Measurements from ENCODE around the gene CFAP221. TPM values are rescaled to one million over a fixed set of nuclear protein-coding genes. Genes with fewer than 3 reads are reported as not detected.
"Not testable (repeated sequence)": the region's sequence is repeated elsewhere in the genome, so short reads cannot be mapped to it uniquely, and the experiment has no call there.

CFAP221 gene
- polyA plus RNA-seq, 4 donors, result 18.6 to 36.9 (median 24.9) TPM

DNA sequence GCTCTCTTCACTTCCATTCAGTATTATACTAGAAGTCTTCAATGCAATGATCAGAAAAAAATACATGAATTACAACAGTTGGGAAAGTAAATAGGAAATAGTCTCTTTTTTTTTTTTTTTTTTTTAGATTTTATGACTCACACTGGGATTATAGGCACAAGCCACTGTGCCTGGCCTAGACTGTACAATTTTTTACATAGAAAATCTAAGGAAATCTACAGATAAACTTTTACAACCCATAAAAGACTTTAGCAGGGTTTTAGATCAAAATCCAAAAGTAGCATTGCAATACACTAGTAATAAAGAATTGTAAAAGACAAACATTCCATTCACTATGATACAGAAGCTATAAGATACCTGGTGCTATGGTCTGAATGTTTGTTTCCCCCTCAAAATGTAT lies 39.0 kb downstream of the CFAP221 start:
- no peak for DNase-seq (ENCODE audit: low read depth in 4 of 4, low spot score in 2 of 4)

DNA sequence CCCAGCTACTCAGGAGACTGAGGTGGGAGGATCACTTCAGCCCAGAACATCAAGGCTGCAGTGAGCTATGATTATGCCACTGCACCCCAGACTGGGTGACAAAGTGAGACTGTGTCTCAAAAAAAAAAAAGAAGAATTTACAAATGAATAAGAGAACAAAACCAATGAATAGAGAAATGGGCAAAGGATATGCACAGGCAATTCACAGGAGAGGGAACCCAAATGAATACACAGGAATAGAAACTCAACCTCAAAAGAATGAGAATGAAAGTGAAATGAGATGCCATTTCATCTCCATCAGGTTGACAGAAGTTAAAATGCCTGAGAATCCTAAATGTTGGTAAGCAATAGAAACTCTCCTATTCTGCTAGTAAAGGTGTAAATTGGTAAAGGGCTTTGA lies 40.2 kb downstream of the CFAP221 start:
- DNase-seq (ENCODE audit: low read depth in 4 of 4, low spot score in 2 of 4), result no peak

DNA sequence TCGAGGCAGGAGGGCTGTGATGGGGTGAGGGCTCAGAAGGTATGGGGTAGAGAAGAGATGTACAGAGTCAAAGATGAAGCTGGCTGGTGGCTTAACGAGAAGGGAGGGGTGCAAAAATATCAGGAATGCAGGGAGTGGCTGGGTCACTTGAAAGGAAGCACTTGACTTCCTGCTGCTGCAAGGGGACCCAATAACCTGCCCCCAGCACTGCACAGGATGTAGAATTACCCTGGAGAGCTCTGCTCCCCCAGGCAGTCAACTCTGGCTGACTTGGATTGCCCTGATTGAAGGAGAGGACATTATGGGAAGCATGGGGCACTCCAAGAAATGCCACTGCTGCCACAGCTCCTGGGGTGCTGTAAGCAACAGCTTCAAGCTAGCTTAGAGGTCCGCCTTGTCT lies 41.8 kb downstream of the CFAP221 start:
- no peak for DNase-seq (ENCODE audit: low read depth in 4 of 4, low spot score in 2 of 4)

DNA sequence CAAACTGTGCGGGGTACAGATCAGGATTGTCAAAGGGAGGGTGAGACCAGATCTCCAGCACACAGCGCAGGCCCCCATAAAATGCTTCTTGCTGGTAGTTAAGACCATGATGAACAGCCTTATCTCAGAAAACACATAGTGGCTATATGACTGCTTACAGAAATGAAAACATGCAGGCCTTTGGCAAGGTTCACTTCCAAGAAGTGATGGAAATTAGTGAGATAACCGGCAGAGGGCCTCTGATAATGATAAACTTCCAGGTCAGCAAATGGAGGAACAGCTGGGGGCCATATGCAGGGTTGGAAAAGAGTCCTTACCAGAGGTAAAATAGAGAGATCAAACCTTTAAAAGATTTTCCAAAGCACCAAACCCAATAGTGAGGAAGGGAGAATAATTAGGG lies 46.6 kb downstream of the CFAP221 start:
- no peak for DNase-seq (ENCODE audit: low read depth in 4 of 4, low spot score in 2 of 4)

DNA sequence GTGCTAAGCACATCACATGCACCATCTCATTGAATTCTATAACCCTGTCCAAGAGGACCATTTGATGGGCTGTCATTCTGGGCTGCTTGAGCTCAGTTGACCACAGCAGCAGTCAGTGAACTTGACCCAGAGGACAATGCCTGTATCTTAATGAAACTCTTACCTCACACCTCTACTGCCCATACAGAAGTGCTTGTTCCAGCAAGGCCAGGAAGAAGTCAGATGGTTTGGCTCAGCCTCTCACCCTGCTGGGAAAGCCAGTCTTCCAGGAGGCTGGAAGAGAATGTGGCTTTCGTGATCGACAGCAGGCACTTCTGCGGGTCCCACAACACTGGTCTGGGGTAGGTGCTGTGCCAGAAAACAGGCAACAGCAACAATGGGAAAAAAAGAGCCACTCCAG lies 47.3 kb downstream of the CFAP221 start:
- no peak for DNase-seq (ENCODE audit: low read depth in 4 of 4, low spot score in 2 of 4)

DNA sequence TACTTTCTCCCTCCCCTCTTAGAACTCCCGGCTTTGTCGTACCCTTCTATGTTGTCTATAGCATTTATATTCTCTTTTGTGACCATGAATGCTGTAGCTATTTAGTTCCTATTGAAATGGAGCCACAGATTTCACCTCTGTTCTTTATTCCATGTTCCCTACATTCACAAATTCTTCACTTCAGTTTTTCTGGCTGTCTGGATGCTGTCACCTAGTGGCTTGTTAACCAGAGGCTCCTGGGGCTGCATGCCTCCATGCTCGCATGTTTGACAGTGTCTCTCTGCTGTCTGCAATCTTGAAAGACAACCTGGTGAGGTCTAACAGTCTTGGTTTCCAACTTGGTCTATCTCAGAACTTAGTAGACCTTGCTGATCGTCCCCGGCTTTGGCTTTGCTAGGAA lies 48.2 kb downstream of the CFAP221 start:
- DNase-seq (ENCODE audit: low read depth in 4 of 4, low spot score in 2 of 4), result no peak

DNA sequence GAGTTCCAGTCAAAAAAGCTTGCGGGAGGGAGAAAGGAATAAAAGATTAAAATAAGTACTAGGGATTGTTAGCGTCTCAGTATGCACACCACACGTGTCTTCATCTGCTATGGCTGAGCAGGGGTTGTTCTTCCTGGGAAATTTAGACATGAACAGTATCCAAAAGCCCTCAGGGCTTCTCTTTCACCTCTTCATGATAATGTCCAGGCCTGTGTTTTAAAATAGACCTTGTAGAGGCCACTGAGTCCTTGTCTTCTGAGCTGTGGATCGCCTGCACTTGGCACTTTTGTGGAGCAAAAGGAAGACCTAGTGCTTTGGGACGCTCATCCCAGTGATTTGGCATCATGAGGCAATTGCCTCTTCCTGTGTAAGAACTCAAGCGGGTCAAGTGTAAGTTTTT lies 52.4 kb downstream of the CFAP221 start:
- DNase-seq (ENCODE audit: low read depth in 4 of 4, low spot score in 2 of 4), result no peak

DNA sequence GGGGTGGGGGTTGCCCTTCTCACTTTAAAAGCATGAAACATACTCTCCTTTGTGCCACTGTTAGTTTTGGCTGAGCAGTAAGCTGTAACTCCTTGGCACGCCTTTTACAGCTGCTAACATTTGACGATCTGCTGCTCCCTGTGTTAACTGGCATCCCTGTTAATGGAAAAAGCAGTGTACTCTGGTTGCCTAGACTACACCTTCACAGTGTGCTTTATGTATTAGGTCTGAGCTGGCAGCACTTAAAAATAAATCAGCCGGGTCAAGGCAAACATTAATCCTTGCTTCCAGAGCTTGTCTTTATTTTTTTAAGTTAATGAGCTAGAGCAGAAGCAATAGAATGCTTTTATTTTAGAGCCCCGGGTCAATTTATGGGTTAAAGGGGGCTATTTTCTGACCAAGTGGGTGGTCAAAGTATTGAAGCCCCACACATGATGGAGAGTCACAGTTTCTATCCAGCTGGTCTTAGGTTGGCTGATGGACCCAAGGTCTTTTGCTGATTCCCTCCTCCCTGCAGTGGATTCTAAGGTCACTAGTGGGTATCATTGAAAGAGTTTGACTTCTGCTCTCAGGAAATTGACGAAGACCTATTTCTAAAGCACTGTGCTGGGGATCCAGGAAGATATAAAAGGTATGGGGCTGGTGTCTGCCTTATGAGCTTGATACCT lies 54.5 kb downstream of the CFAP221 start:
- DNase-seq (ENCODE audit: low read depth in 4 of 4, low spot score in 2 of 4), result peak; percentile 39 to 72 (median 58)

DNA sequence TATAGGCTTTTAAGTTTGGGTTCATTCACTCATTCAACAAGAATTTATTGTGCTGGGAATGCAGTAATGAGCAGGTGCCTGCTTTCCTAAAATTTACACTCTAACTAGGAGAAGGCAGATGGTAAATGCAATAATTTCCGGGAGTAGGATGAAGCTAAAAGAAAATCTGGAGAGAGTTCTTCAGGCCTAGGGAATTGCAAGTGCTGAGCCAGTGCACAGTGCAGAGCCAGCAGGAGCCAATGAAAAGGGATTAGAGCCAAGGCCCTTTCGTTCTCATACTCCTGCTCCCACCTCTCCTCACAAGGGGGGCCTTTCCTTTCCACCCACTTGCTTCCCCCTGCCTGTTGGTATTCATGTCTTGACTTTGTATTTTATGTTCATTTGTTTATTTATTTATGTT lies 55.1 kb downstream of the CFAP221 start:
- DNase-seq (ENCODE audit: low read depth in 4 of 4, low spot score in 2 of 4), result no peak

DNA sequence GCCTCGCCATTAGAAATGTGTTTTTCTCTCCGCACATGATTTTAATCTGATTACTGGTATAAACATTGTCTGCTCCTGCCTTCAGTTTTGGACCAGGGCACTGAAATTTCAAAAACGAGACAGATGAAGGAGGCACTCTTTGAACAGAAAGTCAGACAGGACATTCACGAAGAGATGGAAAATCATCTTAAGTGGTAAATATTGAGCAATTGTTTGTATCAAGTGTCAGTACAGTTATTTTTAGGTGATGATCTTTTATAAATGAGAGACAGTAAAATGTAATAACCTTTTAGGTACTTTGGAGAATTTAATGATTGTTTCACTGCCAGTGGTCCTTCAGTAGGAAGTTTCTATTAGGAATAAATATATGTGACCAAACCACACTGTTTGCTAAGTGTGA lies 60.8 kb downstream of the CFAP221 start:
- DNase-seq (ENCODE audit: low read depth in 4 of 4, low spot score in 2 of 4), result no peak

DNA sequence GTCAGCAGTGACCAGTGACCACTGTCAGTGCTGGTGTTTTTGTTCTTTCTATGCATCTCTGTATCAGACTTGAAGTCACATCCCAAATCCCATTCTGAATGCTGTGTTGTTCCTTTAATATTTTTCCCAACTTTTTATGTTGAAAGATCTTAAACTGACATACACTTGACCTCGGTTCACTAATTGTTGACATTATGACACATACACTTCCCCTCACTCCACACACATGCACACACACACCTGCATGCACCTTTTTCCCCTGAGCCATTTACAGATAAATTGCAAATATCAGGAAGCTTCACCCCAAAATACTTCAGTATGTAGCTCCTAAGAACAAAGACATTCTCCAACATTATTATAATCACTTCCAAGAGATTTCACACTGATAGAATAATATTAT lies 62.4 kb downstream of the CFAP221 start:
- no peak for DNase-seq (ENCODE audit: low read depth in 4 of 4, low spot score in 2 of 4)

DNA sequence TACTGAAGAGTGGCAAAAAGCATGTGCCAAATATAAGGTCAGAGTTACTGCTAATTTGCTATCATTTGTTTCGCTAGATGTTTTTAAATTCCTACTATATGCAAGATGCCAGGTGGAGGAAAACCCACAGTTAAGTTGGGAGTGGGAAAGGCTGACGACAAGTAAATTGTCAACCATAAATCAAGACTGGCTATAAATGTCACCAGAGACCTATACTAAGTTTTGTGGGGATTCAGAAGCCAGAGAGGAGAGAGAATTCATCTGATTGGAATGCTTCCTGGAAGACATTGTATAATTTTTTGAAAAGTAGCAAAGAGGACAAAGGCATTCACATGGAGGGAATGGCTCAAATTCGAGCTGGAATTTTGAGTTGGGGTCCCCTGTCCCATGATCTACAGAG lies 64.3 kb downstream of the CFAP221 start:
- DNase-seq (ENCODE audit: low read depth in 4 of 4, low spot score in 2 of 4), result no peak

DNA sequence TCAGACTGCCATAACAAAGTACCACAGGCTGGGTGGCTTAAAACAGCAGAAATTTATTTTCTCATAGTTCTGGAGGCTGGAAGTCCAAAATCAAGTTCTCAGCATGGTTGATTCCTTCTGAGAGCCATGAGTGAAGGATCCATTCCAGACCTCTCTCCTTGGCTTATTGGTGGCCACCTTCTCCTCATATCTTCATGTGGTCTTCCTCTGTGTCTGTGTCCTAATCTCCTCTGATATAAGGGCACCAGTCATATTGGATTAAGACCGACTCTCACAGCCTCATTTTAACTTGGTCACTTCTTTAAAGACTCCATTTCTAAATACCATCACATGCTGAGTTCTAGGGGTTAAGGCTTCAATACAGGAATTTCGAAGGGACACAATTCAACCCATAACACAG lies 65.1 kb downstream of the CFAP221 start:
- DNase-seq (ENCODE audit: low read depth in 4 of 4, low spot score in 2 of 4), result no peak

DNA sequence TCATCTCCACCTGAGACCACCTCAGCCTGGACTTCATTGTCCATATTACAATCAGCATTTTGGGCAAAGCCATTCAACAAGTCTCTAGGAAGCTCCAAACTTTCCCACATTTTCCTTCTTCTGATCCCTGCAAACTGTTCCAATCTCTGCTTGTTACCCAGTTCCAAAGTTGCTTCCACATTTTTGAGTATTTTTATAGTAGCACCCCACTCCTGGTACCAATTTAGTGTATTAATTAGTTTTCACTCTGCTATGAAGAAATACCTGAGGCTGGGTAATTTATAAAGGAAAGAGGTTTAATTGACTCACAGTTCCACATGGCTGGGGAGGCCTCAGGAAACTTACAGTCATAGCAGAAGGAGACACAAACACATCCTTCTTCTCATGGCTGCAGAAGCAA lies 69.9 kb downstream of the CFAP221 start:
- DNase-seq (ENCODE audit: low read depth in 4 of 4, low spot score in 2 of 4), result not testable (repeated sequence)

DNA sequence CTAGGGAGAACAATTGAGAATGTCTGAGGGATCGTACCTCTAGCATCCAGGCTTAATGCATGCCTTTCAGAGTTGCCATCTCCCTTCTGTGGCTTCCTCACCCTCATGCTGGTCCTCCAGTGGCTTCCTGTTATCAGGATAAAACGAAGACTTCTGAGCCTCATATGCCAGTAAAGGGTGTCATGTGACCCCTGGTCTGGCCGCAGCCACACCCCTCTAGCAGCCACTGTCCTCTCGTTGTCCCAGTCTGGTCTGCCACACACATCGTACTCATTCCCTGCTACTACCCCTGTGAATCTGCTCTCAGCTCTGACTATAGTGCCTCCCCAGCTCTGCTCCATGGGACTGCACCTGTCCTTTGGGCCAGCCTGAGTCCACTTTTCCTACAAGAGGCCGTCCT lies 72.2 kb downstream of the CFAP221 start:
- DNase-seq (ENCODE audit: low read depth in 4 of 4, low spot score in 2 of 4), result no peak

DNA sequence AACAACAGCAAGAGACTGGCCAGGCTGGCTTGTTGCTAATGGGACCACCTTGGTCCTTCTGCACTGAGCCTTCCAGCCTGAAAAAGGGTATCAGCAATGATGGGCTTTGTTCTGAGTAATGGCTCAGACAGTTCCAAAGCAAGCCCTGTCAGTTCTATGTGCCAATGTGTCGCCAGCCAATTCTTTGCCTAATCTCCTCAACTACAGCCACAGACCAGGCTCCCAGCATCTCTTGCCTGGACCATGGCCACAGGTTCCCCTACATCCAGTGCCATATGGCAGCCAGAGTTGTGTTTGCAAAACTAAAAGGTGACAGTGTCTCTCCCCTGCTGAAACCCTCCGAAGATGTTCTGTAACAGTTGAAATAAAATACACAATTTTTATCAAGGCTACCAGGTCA lies 73.2 kb downstream of the CFAP221 start:
- no peak for DNase-seq (ENCODE audit: low read depth in 4 of 4, low spot score in 2 of 4)

DNA sequence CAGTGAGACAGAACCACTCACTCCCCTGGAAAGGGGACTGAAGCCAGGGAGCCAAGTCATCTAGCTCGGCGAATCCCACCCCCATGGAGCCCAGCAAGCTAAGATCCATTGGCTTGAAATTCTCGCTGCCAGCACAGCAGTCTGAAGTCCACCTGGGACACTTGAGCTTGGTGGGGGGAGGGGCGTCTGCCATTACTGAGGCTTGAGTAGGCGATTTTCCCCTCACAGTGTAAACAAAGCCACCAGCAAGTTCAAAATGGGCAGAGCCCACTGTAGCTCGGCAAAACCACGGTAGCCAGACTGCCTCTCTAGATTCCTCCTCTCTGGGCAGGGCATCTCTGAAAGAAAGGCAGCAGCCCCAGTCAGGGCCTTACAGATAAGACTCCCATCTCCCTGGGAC lies 74.5 kb downstream of the CFAP221 start:
- DNase-seq (ENCODE audit: low read depth in 4 of 4, low spot score in 2 of 4), result not testable (repeated sequence)

DNA sequence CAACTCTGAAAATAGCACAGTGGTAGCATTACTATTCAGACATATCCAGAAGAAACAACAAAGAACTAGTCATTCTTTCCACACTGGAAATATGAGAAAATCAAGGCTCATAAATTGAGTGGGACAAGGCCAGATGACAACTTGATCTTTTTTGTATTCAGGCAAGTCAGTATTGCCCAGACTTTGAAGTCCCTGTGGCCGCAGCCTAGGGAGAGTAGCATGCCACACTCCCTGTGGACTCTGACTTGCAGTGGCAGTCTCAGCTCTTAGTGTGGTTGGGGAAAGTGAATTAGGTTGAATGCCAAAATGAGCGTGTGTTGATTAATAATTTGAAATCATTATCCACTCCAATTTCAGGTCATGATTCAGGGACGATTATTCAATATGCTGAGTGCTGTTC lies 81.0 kb downstream of the CFAP221 start:
- no peak for DNase-seq (ENCODE audit: low read depth in 4 of 4, low spot score in 2 of 4)

DNA sequence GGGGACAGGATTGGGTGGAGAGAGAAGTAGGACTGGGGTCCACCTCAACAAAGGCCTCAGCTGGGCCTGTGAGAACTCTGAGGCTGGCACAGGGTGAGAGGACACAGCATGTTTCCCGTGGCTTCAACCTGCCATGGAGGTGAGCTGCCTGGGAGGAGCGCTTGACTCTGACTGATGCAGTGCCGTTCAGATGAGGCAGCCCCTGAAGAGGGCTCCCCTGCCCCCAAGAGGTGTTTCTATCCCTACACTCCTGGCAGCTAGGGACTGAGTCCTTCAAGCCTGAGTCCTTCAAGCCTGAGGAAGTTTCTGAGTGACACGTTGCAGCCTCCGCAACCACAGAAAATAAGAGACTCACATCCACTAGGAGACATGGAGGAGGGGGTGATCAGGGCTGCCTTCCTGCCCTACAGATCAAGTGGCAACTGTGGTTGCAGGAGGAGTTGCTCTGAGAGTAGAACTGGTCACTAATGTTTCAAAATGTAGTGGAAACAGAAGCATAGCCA lies 85.1 kb downstream of the CFAP221 start:
- no peak for DNase-seq (ENCODE audit: low read depth in 4 of 4, low spot score in 2 of 4)

DNA sequence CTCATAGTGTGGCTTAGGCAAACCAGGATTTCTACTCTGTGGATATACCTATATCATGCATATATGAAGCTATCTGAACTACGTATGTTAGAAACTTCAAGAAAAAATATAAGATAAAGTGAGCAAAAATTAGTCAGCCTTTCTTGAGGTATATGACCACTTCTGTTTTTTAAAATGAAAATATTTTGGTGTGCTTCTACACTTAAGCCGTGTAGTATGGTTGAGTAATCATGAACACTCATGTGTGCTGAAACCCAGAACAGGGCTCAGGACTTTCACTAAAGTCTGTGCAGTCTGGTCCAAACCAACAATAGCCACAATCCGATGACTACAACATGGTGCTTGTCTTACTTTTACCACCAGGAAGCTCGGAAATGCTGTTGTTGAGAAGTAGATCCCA lies 85.9 kb downstream of the CFAP221 start:
- no peak for DNase-seq (ENCODE audit: low read depth in 4 of 4, low spot score in 2 of 4)

DNA sequence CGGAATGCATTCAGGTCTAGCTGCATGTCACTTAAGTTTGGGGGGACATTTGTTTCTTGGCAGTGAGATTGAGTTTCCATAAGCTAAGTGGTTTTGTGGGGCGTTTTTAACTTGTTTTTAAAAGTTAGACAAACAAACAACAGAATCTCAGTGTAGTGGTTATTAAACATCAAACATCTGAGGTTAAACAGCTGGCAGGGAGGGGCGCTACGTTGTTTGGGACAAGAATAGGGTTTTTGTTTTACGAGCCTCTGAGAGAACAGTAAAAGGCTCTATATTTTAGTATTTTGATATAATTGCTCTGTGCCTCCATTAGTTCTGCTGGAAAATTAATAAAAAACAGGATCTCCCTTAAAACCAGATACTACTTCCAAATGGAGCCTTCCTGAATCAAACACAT lies 93.1 kb downstream of the CFAP221 start:
- DNase-seq (ENCODE audit: low read depth in 4 of 4, low spot score in 2 of 4), result no peak

DNA sequence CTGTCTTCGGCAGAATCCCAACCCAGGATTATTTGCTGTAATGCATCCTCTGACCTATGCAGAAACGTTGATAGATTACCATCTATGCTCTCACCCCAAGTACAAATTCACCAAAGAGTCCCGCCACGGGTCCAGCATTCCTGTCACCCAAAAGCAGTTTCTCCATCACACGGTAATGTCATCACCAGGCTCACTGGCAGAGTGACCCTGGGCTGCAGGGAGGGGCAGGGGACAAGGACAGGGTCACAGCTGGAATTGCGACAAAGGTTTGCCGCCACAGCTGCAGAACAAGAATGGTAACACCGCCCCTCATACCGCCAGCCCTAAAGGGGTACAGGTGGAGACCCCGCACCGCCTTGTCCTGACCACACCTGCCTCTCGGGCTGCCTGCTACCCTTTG lies 94.0 kb downstream of the CFAP221 start:
- DNase-seq (ENCODE audit: low read depth in 4 of 4, low spot score in 2 of 4), result no peak
